ENCODE measurements around the gene TOX3.

- TF ChIP-seq CTCF (IDR thresholded peaks at IDR 0.05): no peak
- no peak for TF ChIP-seq POLR2AphosphoS5 (IDR thresholded peaks at IDR 0.05)
- TF ChIP-seq POLR2A (IDR thresholded peaks at IDR 0.05): no peak
- no peak for TF ChIP-seq EP300 (IDR thresholded peaks at IDR 0.05)
These were observed 1.5 kb upstream of the TOX3 start for GRCh38 chr16:52548261-52549010.

Data from gastroesophageal sphincter (tissue), 3 donors.